ENCODE results near the gene SUSD6. TPM values are rescaled to one million over a fixed set of nuclear protein-coding genes. Genes with fewer than 3 reads are reported as not detected.
"Not testable (repeated sequence)": the region's sequence is repeated elsewhere in the genome, so short reads cannot be mapped to it uniquely, and the experiment has no call there.

The SUSD6 gene
- total RNA-seq, 4 donors from 2014 or later: 37.5 to 70.4 (median 44.5) TPM

GRCh38 chr14:69595336-69595735, 16.1 kb upstream of the SUSD6 start:
- WGBS, 2 donors: 97% methylated on average over 5 of the region's 5 CpGs
- no peaks in the 10 kb centered on the region for H3K36me3 ChIP-seq
- DNase-seq: no peak
- H3K4me3 ChIP-seq (replicated peaks in 1 of 3): no peak overlapping the region
- H3K4me1 ChIP-seq: no peaks in the 10 kb centered on the region
- intact Hi-C loops (cut with DNase I): no loop called here
- no peak overlapping the region for H3K27ac ChIP-seq
- TF ChIP-seq POLR2A (IDR thresholded peaks at IDR 0.05) (no peak), CTCF (IDR thresholded peaks at IDR 0.05) (no peak)
- no peaks in the 10 kb centered on the region for H3K27me3 ChIP-seq
- no peaks in the 10 kb centered on the region for H3K9me3 ChIP-seq

DNA sequence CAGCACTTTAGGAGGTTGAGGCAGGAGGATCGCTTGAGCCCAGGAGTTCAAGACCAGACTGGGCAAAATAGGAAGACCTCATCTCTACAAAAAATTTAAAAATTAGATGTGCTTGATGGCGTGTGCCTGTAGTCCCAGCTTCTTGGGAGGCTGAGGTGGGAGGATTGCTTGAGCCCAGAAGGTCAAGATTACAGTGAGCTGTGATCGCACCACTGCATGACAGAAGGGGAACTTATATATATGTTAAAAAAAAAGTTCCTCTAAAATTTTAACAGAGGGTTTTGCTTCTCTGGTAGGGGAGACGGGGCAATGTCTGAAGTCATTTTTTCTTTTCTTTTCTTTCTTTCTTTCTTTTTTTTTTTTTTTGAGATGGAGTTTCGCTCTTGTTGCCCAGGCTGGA, 12.0 kb upstream of the SUSD6 start:
- DNase-seq; H3K27ac ChIP-seq; H3K9me3 ChIP-seq; H3K4me1 ChIP-seq; H3K4me3 ChIP-seq (replicated peaks in 1 of 3); intact Hi-C loops (cut with DNase I); H3K36me3 ChIP-seq; H3K27me3 ChIP-seq: not testable (repeated sequence)
- 91 to 97% methylated on average over 5 of the region's 5 CpGs for WGBS, 2 donors

- intact Hi-C loops (cut with DNase I): no loop called here
- no peaks in the 10 kb centered on the region for H3K27me3 ChIP-seq
- 48 to 53% methylated on average over 3 of the region's 3 CpGs for WGBS, 2 donors
- no peak overlapping the region for H3K4me3 ChIP-seq (replicated peaks in 1 of 3)
- no peaks in the 10 kb centered on the region for H3K36me3 ChIP-seq
- TF ChIP-seq CTCF (IDR thresholded peaks at IDR 0.05): no peak
- TF ChIP-seq POLR2A (IDR thresholded peaks at IDR 0.05): no peak
- H3K9me3 ChIP-seq: no peaks in the 10 kb centered on the region
- no peak overlapping the region for H3K27ac ChIP-seq
- DNase-seq: no peak
- H3K4me1 ChIP-seq: no peaks in the 10 kb centered on the region
These were observed 11.0 kb upstream of the SUSD6 start for GRCh38 chr14:69600304-69600891.

DNA sequence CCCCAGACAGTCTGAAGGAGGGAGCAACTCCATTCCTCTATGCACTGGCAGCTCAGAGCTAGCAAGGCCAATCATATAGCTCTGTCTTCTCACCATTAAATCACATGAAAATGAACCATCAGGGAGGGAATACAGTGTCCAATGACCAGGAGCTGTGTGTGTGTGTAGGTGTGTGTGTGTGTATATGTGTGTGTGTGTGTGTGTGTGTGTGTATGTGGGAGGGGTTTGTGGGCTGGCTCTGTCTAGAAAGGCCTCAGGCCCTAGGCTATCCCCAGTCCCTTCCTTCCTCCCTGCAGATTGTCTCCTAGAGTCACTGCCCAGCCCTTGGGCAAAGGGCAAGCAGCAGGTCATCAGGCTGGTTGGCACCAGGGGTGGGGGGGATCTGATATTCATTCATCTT, 5.7 kb upstream of the SUSD6 start:
- no peaks in the 10 kb centered on the region for H3K36me3 ChIP-seq
- H3K4me1 ChIP-seq: peaks cover 8% of the 10 kb centered on the region in 2 donors
- no peak overlapping the region for H3K27ac ChIP-seq
- no peak for DNase-seq
- no peak overlapping the region for H3K4me3 ChIP-seq (replicated peaks in 1 of 3)
- TF ChIP-seq POLR2A (IDR thresholded peaks at IDR 0.05) (no peak), CTCF (IDR thresholded peaks at IDR 0.05) (no peak)
- H3K27me3 ChIP-seq: no peaks in the 10 kb centered on the region
- intact Hi-C loops (cut with DNase I): loop anchor here (2.0 kb wide), 1 partner anchor 123 kb away; no protein-coding TSS in a partner anchor
- no peaks in the 10 kb centered on the region for H3K9me3 ChIP-seq

- no peak for DNase-seq
- no peaks in the 10 kb centered on the region for H3K36me3 ChIP-seq
- no peak for TF ChIP-seq CTCF (IDR thresholded peaks at IDR 0.05)
- no peak for TF ChIP-seq POLR2A (IDR thresholded peaks at IDR 0.05)
- H3K4me3 ChIP-seq (replicated peaks in 1 of 3): no peak overlapping the region
- no peaks in the 10 kb centered on the region for H3K27me3 ChIP-seq
- no peak overlapping the region for H3K27ac ChIP-seq
- no peaks in the 10 kb centered on the region for H3K9me3 ChIP-seq
- 88 to 93% methylated on average over 3 to 5 of the region's 5 CpGs for WGBS, 2 donors
- peaks cover 11% of the 10 kb centered on the region in 2 donors for H3K4me1 ChIP-seq
- intact Hi-C loops (cut with DNase I): loop anchor here (2.0 kb wide), 1 partner anchor 122 kb away; no protein-coding TSS in a partner anchor
These were observed 4.9 kb upstream of the SUSD6 start for GRCh38 chr14:69606258-69607184.
